CD14-positive monocyte (primary cell): ENCODE measurements around the gene MKI67. TPM values are rescaled to one million over a fixed set of nuclear protein-coding genes. Genes with fewer than 3 reads are reported as not detected.

ENCODE experiments used
- DNase-seq, 3 donors: peaks; one replicate each; pipeline ENCODE4 v3.0.0-alpha.2; 2011 to 2022
- H2AFZ ChIP-seq: 2 replicates; pipeline ENCODE4 v1.6.0; 2012; ENCODE audit warnings: mild to moderate bottlenecking, low read depth, low read length, inconsistent platforms; ENCODE audit not compliant: insufficient read depth, poor library complexity, severe bottlenecking
- H3K27ac ChIP-seq, 2 donors: 1 replicate in 1 of 2; 2 replicates in 1 of 2; pipeline ENCODE4 v1.5.1; 2012 to 2013; ENCODE audit warnings: low read length in 2 of 2, control low read depth in 1 of 2, inconsistent platforms in 1 of 2, low read depth in 1 of 2, mild to moderate bottlenecking in 1 of 2
- H3K27me3 ChIP-seq, 2 donors: one replicate each; pipeline versions ENCODE4 v1.6.0 to v1.6.1; 2011 to 2013; ENCODE audit warnings: low read length in 2 of 2; ENCODE audit not compliant: control insufficient read depth in 2 of 2, insufficient read depth in 2 of 2
- H3K36me3 ChIP-seq, 2 donors: replicated peaks in 1 of 2; 1 replicate in 1 of 2; 2 replicates in 1 of 2; pipeline versions ENCODE4 v1.5.1 to v1.6.1; 2012 to 2013; ENCODE audit warnings: low read length in 2 of 2, control low read depth in 1 of 2, inconsistent platforms in 1 of 2, mild to moderate bottlenecking in 1 of 2; ENCODE audit not compliant: insufficient read depth in 2 of 2, control insufficient read depth in 1 of 2
- H3K4me1 ChIP-seq, 2 donors: 1 replicate in 1 of 2; 2 replicates in 1 of 2; pipeline versions ENCODE4 v1.5.1 to v1.6.1; 2012 to 2013; ENCODE audit warnings: low read length in 2 of 2, control low read depth in 1 of 2, inconsistent platforms in 1 of 2, mild to moderate bottlenecking in 1 of 2, moderate library complexity in 1 of 2; ENCODE audit not compliant: insufficient read depth in 2 of 2, control insufficient read depth in 1 of 2
- H3K4me2 ChIP-seq: replicated peaks from 2 replicates; pipeline ENCODE3; 2012; ENCODE audit warnings: low read length, moderate library complexity, mild to moderate bottlenecking; ENCODE audit not compliant: poor library complexity, severe bottlenecking; ENCODE audit errors: extremely low read depth
- H3K4me3 ChIP-seq, 3 experiments: fragments of 200-600 bp in 1 of 3; sonication (generic) in 1 of 3; replicated peaks in 1 of 3; 1 replicate in 2 of 3; 2 replicates in 1 of 3; pipeline ENCODE4 v1.5.1; 2011 to 2013; ENCODE audit warnings: low read length in 3 of 3, mild to moderate bottlenecking in 3 of 3, control low read depth in 2 of 3, low read depth in 2 of 3, inconsistent platforms in 1 of 3, moderate library complexity in 1 of 3
- H3K79me2 ChIP-seq: 2 replicates; pipeline ENCODE4 v1.6.0; 2012; ENCODE audit warnings: mild to moderate bottlenecking, control low read depth, inconsistent platforms, low read length, moderate library complexity; ENCODE audit not compliant: insufficient read depth
- H3K9ac ChIP-seq: 2 replicates; pipeline ENCODE4 v1.6.0; 2017; ENCODE audit warnings: low read length, mild to moderate bottlenecking; ENCODE audit not compliant: insufficient read depth, poor library complexity, severe bottlenecking
- H3K9me3 ChIP-seq, 2 donors: replicated peaks in 1 of 2; 1 replicate in 1 of 2; 2 replicates in 1 of 2; pipeline versions ENCODE4 v1.5.1 to v1.6.1; 2012 to 2013; ENCODE audit warnings: low read length in 2 of 2, control low read depth in 1 of 2; ENCODE audit not compliant: control insufficient read depth in 1 of 2, insufficient read depth in 1 of 2
- H4K20me1 ChIP-seq: 2 replicates; pipeline ENCODE4 v1.6.0; 2012; ENCODE audit warnings: mild to moderate bottlenecking, low read length, control low read depth, moderate library complexity; ENCODE audit not compliant: insufficient read depth
- H3K27ac Mint-ChIP-seq, 7 donors: one replicate each; pipeline ENCODE4 v1.8.0; 2020; ENCODE audit warnings: mild to moderate bottlenecking in 7 of 7, mixed read lengths in 7 of 7, moderate library complexity in 6 of 7, inconsistent platforms in 2 of 7
- H3K27me3 Mint-ChIP-seq, 3 donors: one replicate each; pipeline ENCODE4 v1.8.0; 2021 to 2022; ENCODE audit warnings: low read depth in 3 of 3, mild to moderate bottlenecking in 3 of 3, mixed read lengths in 3 of 3, moderate library complexity in 3 of 3, inconsistent platforms in 1 of 3
- H3K36me3 Mint-ChIP-seq, 2 donors: one replicate each; pipeline ENCODE4 v1.8.0; 2020; ENCODE audit warnings: mixed read lengths in 2 of 2, inconsistent platforms in 1 of 2, mild to moderate bottlenecking in 1 of 2
- H3K4me1 Mint-ChIP-seq: one replicate; pipeline ENCODE4 v1.8.0; 2020; ENCODE audit warnings: mild to moderate bottlenecking, mixed read lengths
- H3K4me3 Mint-ChIP-seq, 2 donors: one replicate each; pipeline ENCODE4 v1.8.0; 2020; ENCODE audit warnings: mild to moderate bottlenecking in 2 of 2, mixed read lengths in 2 of 2, moderate library complexity in 1 of 2
- H3K9me3 Mint-ChIP-seq, 7 donors: one replicate each; pipeline ENCODE4 v1.8.0; 2020 to 2022; ENCODE audit warnings: mixed read lengths in 7 of 7, mild to moderate bottlenecking in 6 of 7, moderate library complexity in 6 of 7, inconsistent platforms in 2 of 7
- WGBS: methylation state at CpG from one replicate; pipeline ENCODE4 v1.1.5; 2013; ENCODE audit warnings: missing lambda C conversion rate; ENCODE audit not compliant: insufficient coverage; 5-methylcytosine and 5-hydroxymethylcytosine counted together
- intact Hi-C, 2 donors: fragments of 100-400 bp; cut with micrococcal nuclease; formaldehyde crosslinking; loops; one replicate each; pipeline versions ENCODE4 v1.15.0 to v1.15.1; 2023
- polyA plus RNA-seq, 3 donors: library from polyadenylated mRNA; depleted of rRNA in 1 of 3; unstranded in 2 of 3; stranded (reverse) in 1 of 3; fragments of 300-500 nt in 2 of 3; fragments of >200 nt in 1 of 3; fragmentation: Illumina TruSeq in 2 of 3; gene quantifications; 1 replicate in 2 of 3; 2 replicates in 1 of 3; pipeline ENCODE4 v1.2.3, GENCODE V29; 2012 to 2021
- TF ChIP-seq, protein P1 (sequence below): fragments of 200-600 bp; IDR thresholded peaks from one replicate; pipeline ENCODE4 v1.8.0; 2022; ENCODE audit warnings: antibody characterized with exemption, mild to moderate bottlenecking

The MKI67 gene
- polyA plus RNA-seq, 3 donors: 0.02 to 0.05 TPM; not detected in 1

GRCh38 chr10:128061306-128062300, 64.6 kb downstream of the MKI67 start:
- H3K27me3 ChIP-seq: no peaks in the 10 kb centered on the region
- H3K27ac Mint-ChIP-seq: peak overlapping the region; percentile 98 to 100 (median 100)
- H3K36me3 Mint-ChIP-seq: peaks cover 84 to 94% of the 10 kb centered on the region in 2 donors
- peaks cover 62% of the 10 kb centered on the region for H4K20me1 ChIP-seq
- H3K27ac ChIP-seq: peak overlapping the region; percentile 97 to 100
- H3K9ac ChIP-seq: peak overlapping the region; percentile 79
- peak overlapping the region in 1 of 3 experiments; percentile 64 for H3K4me3 ChIP-seq
- peaks cover 90 to 97% of the 10 kb centered on the region in 2 donors for H3K4me1 ChIP-seq
- peaks cover 0 to 10% (median 5%) of the 10 kb centered on the region in 3 donors for H3K27me3 Mint-ChIP-seq
- H3K79me2 ChIP-seq: peaks cover 36% of the 10 kb centered on the region
- H2AFZ ChIP-seq: no peak overlapping the region
- peak in 1 of 3 donors; percentile 12 for DNase-seq
- 71% methylated on average over 2 of the region's 14 CpGs for WGBS
- H3K4me2 ChIP-seq: peak overlapping the region; percentile 70
- intact Hi-C loops: loop anchor here in 1 of 2 donors (5.0 kb wide), 1 partner anchor 84 kb away; no protein-coding TSS in a partner anchor
- H3K4me3 Mint-ChIP-seq: peak overlapping the region; percentile 73 to 82
- peaks cover 73 to 74% of the 10 kb centered on the region in 2 donors for H3K36me3 ChIP-seq
- H3K9me3 ChIP-seq: no peaks in the 10 kb centered on the region
- peaks cover 96% of the 10 kb centered on the region for H3K4me1 Mint-ChIP-seq
- H3K9me3 Mint-ChIP-seq: peaks cover 0 to 2% (median 0%) of the 10 kb centered on the region in 7 donors
- TF ChIP-seq, protein P1, sequence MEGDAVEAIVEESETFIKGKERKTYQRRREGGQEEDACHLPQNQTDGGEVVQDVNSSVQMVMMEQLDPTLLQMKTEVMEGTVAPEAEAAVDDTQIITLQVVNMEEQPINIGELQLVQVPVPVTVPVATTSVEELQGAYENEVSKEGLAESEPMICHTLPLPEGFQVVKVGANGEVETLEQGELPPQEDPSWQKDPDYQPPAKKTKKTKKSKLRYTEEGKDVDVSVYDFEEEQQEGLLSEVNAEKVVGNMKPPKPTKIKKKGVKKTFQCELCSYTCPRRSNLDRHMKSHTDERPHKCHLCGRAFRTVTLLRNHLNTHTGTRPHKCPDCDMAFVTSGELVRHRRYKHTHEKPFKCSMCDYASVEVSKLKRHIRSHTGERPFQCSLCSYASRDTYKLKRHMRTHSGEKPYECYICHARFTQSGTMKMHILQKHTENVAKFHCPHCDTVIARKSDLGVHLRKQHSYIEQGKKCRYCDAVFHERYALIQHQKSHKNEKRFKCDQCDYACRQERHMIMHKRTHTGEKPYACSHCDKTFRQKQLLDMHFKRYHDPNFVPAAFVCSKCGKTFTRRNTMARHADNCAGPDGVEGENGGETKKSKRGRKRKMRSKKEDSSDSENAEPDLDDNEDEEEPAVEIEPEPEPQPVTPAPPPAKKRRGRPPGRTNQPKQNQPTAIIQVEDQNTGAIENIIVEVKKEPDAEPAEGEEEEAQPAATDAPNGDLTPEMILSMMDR: no peak
